GM18951 (cell line): ENCODE measurements around the gene GRPR.

Source experiments
- POLR2A ChIP-seq: IDR thresholded peaks from 4 replicates; pipeline ENCODE4 v1.6.1; 2011; ENCODE audit warnings: mild to moderate bottlenecking; ENCODE audit not compliant: insufficient read length, insufficient read depth; ENCODE audit errors: extremely low read depth
- in situ Hi-C: fragments of 300-500 bp; cut with MboI; formaldehyde crosslinking; loops from one replicate; pipeline ENCODE4 v1.12.0; 2022; ENCODE audit warnings: low sequenced_read_pairs, mixed read lengths, inconsistent platforms; ENCODE audit not compliant: unreplicated experiment

GRPR gene

GRCh38 chrX:16123222-16123786, at the start of gene GRPR:
Gene GRPR, plus strand, starts transcription at chrX:16123565. Its CDS starts 389 bp downstream, at chrX:16123954.
- in situ Hi-C loops: no loop called here

GRCh38 chrX:16075087-16075486, 48.3 kb upstream of the GRPR start:
- no peak for TF ChIP-seq POLR2A
- in situ Hi-C loops: no loop called here

More at GRCh38 chrX:16123222-16123786, at the start of gene GRPR:
- TF ChIP-seq POLR2A: no peak

DNA sequence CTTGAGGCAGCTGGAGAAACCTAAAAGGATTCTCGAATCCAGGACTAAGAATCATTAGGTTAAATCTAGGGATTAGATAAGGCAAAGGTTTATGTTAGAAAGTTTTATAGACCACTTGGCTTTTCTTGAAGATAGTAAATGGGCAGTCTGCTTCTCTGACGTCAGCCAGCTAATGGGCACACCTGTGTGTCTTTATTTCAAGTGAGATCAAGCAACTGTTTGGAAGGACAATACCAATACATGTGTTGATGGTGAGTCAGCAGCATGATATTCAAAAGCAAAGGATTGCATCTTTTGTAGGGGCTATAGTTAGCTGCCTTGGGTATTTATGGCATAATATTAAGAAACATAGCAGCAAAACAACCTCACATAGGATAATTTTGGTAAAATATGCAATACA, 46.5 kb upstream of the GRPR start:
- in situ Hi-C loops: no loop called here
- no peak for TF ChIP-seq POLR2A

- in situ Hi-C loops: no loop called here
- TF ChIP-seq POLR2A: no peak
These were observed 45.6 kb upstream of the GRPR start for GRCh38 chrX:16077811-16078210.

DNA sequence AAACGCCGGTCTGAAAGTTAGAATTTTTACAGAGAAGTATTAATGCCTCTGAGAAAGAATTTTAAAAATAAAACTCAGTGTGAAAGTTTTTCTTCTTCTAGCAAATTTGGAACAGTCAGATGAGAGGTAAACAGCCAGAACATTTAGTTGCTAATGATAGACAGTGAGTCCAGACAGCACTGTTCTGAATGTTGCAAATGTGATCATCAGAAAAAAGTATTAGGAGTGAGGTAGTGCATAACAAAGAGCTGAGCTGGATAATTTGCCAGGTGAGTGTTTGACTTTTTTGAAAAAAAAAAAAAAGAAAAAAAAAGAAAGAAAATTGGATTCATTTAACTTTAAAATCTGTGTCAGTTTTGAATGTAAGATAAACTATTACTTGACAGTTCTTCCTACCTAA, 42.0 kb upstream of the GRPR start:
- in situ Hi-C loops: no loop called here
- no peak for TF ChIP-seq POLR2A

DNA sequence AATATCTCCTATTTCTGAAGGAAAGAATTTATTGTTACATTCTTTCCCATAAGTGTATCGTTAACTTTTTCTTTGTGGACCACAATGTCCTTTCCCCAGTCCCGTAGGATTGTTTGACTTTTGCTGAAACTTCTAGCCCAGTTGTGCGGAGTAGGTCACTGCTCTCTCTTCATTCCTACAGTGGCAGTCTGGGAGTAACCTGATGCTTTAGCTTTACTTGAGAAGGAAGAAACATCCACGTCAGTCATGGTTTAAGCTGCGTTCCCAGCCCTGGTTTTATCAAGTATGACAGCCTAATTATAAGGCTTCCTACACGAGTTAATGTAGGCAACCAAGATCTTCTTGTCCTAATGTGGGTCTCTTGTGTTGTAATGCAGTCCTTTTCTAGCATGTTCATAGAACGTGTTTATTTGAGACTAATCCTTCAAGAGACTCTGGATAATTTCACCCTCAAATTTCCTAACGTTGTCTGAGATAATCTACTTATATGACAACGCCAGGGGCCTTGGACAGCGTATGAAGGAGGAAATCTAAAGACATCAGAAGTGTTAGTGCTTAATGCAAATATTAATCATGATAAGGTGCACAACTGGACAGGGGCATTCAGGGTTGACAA, 40.8 kb upstream of the GRPR start:
- in situ Hi-C loops: no loop called here
- TF ChIP-seq POLR2A: no peak

DNA sequence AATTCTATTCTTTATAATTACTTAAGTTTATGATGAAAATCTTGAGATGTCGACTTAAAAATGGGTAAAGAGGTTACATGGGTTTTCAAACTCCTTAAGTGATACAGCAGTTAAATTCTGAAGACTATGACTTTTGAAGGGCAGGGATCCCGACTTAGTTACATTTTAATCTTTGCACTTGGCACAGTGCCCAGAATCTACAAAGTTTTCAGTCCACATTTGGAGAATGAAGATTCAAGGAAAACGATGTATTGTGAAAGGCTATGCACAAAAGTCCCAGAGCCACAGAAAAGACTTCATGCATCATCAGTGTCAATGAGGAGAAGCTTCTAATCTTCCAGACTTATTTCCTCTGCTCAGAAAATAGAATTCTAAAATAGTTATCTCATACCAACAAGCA, 36.3 kb upstream of the GRPR start:
- no peak for TF ChIP-seq POLR2A
- in situ Hi-C loops: no loop called here

DNA sequence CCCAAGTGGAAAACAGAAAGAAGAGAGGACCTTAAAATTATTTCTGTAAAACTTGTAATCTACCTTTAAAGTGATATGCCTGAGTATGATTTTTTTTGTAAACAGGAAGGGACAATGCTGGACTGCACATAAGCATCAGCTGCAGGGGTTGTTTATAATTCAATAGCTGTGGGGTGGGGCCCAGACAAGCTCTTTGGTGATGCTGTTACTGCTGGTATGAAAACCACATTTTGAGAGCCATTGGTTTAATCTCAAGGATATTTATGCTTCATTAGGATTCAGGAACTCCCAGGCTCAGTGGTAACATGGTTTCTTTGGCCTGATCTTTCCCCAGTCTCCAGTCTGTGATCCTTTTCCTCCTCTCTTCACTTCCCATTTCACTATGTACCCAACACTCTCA, 34.3 kb upstream of the GRPR start:
- in situ Hi-C loops: no loop called here
- TF ChIP-seq POLR2A: no peak

DNA sequence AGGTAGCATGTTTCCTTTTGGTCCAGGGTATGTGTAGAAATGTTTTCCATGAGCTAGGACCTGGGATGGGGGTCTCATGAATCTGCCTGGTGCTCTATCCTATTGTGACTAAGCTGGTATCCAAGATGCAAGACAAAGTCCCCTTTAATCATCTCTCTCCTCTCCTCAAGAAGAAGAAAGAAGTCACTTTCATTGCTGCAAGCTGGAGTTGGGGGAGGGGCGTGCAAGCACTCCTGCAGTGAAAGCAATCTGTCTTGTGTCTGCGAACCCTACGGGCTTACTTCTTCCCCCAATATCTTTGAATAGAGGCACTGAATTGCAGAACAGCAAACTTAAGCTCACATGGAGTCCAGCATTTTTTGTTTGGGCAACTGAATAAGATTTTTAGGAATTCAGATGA, 27.2 kb upstream of the GRPR start:
- in situ Hi-C loops: no loop called here
- no peak for TF ChIP-seq POLR2A

DNA sequence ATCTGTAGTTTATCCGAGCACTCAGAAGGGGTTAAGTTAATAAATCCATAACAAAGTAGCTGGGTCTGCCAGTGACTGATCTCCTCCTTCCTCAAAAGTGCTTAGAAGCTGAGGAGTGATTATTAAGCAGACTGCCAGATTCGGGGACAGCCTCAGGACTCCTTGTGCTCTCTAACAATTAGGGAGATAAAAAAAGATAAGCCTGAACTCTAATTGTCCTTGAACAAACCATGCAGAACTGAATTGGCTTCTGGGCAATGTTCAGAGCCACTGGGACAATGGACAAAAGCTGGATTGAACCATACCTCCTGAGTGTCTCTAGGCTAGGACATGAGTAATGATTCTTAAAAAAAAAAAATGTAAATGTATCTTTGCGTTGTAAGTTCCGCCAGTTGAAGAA, 22.7 kb upstream of the GRPR start:
- no peak for TF ChIP-seq POLR2A
- in situ Hi-C loops: no loop called here

DNA sequence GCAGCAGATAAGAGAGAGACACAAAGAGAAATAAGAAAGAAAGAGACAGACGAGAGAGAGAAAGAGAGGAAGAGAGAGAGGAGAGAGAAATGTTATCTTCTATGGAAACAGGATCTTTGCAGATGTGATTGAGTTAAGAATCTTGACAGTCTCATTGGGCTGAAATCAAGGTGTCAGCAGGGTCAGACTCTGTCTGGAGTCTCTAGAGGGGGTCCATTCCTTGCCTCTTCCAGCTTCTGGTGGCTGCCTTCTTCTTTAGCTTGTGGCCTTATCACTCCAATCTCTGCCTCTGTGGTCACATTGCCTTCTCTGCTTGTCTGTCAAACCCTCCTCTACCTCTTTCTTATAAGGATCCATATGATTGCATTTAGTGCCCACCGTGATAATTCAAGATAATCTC, 21.8 kb upstream of the GRPR start:
- in situ Hi-C loops: no loop called here
- TF ChIP-seq POLR2A: no peak

GRCh38 chrX:16103625-16104024, 19.7 kb upstream of the GRPR start:
- no peak for TF ChIP-seq POLR2A
- in situ Hi-C loops: no loop called here

DNA sequence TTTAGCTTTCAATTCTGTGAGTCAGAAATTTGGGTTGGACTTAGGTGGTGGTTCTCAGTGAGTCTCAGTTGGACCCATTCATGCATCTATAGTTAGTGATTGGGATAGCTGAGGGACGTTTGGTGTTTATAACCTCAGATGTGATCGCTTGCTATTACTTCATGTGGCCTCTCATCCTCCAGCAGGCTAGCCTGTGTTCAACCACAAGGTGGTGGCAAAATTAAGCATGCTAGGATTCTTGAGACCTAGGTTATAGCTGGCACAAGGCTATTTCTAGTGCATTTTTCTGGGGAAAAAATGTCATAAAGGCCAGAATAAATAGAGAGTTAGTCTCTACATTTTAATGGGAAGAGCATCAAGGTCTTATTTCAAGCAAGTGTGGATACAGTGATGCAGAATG, 10.9 kb upstream of the GRPR start:
- no peak for TF ChIP-seq POLR2A
- in situ Hi-C loops: no loop called here

GRCh38 chrX:16113978-16114565, 9.3 kb upstream of the GRPR start:
- TF ChIP-seq POLR2A: no peak
- in situ Hi-C loops: no loop called here
